M059J (cell line): Measurements from ENCODE around the gene ZNF675. TPM values are rescaled to one million over a fixed set of nuclear protein-coding genes. Genes with fewer than 3 reads are reported as not detected.
A peak's percentile ranks its signal among the peaks of the same experiment; 100 is the strongest.
"Not testable (repeated sequence)": the region's sequence is repeated elsewhere in the genome, so short reads cannot be mapped to it uniquely, and the experiment has no call there.

Experiments
- DNase-seq: peaks from one replicate; pipeline ENCODE4 v3.0.0-alpha.2; 2012; ENCODE audit warnings: low read depth
- total RNA-seq: library from RNA; depleted of rRNA; stranded (reverse); fragments of >200 nt; shearing (Covaris generic); gene quantifications from 2 replicates; pipeline ENCODE4 v1.2.3, GENCODE V29; 2014; rRNA removed

Gene ZNF675
- 17.0 and 25.3 TPM in 2 replicates for total RNA-seq

DNA sequence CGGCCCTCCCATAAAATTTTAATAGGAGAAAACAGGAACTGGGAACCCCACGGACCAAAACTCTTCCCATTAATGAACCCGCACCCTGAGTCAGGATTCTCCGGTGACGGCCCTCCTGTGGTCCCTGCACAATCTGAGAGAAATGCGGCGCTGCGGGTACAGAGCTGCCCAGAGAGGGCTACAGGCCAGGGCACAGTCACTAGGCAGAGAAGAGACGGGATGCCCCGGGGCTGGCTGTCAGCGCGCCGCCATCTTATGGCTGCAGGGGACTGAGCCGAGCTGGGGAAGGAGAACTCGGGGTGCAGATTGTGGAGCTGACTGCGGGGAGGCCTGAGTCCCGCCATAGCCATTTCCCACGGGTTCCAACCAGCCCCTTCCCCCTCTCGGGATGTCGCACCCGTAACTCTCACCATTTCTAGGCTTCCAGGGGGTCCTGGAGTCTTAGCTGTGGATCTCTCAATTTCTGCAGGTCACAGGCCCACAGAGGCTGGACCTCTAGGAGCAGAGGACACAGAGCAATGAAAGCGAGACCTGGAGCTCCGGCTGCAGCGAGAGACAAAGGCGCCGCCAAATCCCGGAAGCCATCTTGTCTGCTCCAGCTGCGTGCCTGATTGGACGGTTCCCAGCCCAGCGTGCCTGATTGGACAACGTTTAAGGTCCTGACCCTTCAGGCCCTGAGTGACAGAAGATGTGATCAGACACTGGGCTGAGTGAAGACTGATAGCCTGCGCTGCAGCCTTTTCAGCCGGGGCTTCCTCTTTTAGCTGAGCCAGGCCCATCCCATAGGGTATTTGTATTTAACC is at the start of gene ZNF675:
ZNF675 (minus strand) TSS at position 592 of the 803 bp plus-strand sequence; CDS start at position 413, 179 bp downstream.
- peak; percentile 95 for DNase-seq

DNA sequence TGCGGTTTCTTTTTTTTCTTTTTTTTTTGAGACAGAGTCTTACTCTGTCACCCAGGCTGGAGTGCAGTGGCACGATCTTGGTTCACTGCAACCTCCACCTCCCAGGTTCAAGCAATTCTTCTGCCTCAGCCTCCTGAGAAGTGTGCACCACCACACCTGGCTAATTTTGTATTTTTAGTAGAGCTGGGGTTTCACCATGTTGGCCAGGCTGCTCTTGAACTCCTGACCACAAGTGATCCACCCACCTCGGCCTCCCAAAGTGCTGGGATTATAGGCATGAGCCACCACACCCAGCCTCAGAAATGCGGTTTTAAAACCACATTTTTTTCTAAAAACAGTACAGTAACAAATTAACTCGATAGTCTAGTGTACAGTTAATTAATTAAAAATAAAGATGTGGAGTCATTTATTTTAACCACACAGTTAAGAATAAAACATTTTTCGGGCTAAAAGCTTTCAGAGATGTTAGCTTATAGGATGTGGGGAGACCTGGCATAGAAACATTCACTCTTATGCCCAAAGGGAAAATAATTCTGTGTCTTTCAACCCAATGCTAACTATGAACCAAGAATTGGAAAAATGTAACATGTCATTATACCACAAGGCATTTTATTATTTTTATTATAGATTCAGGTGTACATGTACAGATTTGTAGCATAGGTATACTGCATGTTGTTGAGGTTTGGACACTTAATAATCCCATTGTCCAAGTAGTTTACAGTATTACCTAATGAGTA is 43.9 kb upstream of the ZNF675 start:
- peak; percentile 60 for DNase-seq

DNA sequence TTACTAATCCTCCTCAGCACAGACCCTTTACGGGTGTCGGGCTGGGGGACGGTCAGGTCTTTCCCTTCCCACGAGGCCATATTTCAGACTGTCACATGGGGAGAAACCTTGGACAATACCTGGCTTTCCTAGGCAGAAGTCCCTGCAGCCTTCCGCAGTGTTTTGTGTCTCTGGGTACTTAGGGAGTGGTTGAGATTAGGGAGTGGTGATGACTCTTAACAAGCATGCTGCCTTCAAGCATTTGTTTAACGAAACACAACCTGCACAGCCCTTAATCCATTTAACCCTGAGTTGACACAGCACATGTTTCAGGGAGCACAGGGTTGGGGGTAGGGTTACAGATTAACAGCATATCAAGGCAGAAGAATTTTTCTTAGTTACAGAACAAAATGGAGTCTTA is 37.1 kb upstream of the ZNF675 start:
- DNase-seq = not testable (repeated sequence)

DNA sequence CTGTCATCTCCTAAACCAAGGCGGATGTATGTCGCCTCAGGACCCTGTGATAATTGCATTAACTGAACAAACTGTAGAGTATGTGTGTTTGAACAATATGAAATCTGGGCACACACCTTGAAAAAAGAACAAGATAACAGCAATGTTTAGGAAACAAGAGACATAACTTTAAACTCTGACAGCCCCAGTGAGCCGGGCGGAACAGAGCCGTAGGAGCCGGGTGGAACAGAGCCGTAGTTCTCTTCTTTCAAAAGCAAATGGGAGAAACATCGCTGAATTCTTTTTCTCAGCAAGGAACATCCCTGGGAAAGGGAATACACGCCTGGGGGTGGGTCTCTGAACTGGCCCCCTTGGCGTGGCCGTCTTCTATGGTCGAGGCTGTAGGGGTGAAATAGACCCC is 31.8 kb upstream of the ZNF675 start:
- DNase-seq = no peak

DNA sequence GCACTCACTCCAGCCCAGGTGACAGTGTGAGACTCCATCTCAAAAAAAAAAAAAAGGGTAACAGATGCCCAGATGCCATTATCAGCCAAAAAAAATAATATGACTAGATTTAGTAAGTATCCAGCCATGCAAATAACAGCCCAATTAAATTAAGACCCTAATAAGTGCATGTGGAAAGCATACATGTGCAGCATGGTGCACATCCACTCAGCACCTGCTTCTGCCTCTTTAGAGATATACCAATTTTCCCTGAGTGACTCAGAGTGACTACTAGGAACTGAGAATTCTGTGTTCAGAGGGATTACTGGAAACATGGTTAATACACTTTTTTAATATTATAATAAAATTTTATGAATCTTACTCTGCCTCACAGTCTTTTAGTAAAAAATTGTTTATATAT is 29.8 kb upstream of the ZNF675 start:
- no peak for DNase-seq

DNA sequence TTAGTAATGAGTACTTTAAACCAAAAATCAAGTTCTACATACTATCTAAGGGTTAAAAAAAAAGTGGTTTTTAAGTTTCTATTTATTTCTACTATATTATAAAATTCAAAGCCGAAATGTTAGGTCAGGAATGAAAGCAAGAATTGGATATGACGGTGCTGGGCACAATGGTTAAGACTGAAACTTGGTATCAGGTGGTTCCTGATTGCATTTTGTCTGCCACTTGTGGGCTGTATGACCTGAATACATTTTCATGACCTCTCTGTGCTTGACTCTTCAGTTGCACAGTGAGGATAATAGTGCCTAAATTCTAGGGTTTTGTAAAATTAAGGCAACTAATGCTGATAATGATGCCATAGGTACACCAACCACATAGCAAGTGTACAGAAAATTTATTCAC is 22.3 kb upstream of the ZNF675 start:
- DNase-seq = no peak

DNA sequence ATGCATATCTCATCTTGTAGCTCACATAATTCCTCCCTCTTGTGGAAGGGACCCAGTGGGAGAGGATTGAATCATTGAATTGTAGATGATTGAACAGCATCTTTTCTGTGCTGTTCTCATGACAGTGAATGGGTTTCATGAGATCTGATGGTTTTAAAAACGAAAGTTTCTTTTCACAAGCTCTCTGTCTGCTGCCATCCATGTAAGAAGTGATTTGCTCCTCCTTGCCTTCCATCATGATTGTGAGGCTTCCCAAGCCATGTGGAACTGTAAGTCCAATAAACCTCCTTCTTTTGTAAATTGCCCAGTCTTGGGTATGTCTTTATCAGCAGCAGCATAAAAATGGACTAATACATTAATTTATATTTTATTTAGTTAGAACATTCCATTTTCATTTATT is 19.6 kb upstream of the ZNF675 start:
- DNase-seq = no peak

DNA sequence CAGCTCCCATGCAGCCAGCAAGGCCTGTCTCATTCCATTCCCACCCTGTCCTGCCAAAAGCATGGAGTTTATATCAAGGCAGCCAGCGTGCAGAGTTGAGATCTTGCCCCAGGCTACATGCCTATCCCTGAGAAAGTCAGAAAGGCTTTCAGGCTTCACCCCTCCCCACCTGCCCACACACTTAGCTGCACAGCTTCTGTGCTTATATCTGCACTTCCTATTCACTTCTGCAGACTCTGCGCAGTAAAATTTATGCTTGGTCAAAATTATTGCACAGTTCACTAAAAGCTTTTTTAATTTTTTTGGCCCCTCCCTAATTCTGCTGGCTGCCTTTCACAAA is 12.5 kb upstream of the ZNF675 start:
- DNase-seq = peak; percentile 90

DNA sequence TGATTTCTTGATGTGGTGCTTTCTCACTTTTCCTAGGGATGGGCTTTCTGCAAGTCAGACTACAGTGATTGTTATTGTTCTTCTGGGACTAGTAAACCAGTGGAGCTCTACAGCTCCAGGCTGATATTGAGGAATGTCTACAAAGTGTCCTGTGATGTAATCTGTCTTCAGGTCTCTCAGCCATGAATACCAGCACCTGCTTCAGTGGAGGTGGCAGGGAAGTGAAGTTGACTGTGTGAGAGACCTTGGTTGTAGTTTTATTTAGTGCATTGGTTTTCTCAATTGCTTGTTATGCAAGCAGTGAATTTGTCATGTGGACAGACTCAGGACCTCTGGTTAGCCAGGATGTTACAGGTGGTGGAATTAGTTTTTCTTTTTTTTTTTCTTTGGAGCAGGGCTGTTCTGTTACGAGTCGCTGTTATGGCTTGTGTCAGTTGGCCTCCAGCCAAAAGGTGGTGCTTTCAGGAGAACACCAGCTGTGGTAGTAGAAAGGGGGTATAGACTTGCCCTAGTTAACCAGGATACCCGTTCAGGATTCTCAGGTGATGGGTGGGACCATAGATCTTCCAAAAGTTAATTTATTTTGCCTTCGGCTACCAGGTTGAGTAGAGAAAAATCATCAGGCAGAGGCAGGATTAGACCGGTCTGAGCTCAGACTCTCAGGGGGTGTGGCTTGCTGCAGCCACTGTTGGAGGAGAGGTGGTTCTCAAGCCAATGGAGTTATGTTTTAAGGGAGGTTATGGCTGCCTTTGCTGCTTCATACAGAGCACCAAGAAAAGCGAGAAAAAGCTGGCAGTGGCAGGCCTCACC is 11.9 kb upstream of the ZNF675 start:
- peak; percentile 60 for DNase-seq

DNA sequence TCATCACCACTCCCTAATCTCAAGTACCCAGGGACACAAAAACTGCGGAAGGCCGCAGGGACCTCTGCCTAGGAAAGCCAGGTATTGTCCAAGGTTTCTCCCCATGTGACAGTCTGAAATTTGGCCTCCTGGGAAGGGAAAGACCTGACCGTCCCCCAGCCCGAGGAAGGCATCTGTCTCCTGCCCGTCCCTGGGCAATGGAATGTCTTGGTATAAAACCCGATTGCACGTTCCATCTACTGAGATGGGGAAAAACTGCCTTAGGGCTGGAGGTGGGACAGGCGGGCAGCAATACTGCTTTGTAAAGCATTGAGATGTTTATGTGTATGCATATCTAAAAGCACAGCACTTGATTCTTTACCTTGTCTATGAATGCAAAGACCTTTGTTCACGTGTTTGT is 5.9 kb upstream of the ZNF675 start:
- not testable (repeated sequence) for DNase-seq

DNA sequence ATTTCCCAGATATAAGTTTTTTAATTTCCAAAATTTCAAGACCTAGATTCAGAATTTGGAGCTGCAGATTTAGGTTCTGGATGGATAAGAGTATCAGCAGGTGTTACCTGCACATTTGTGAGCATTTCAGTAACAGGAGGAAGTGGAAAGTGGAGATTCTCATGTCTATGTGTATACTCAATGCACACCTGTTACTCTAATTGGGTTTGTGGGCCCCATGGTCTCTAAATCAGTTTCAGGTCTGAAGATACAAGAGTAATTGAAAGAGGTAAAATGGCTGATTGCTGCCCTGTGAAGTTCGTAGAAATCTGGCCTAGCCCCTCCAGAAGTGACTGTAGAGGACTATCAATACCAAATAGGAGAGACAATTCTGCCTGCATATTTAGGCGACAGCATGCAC is 13.9 kb downstream of the ZNF675 start:
- no peak for DNase-seq

DNA sequence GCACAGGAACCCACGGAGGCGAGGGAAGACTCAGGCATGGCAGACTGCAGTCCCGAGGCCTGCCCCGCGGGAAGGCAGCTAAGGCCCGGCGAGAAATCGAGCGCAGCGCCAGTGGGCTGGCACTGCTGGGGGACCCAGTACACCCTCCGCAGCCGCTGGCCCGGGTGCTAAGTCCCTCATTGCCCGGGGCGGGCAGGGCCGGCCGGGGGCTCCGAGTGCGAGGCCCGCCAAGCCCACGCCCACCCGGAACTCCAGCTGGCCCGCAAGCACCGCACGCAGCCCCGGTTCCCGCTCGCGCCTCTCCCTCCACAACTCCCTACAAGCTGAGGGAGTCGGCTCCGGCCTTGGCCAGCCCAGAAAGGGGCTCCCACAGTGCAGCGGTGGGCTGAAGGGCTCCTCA is 18.4 kb downstream of the ZNF675 start:
- not testable (repeated sequence) for DNase-seq

DNA sequence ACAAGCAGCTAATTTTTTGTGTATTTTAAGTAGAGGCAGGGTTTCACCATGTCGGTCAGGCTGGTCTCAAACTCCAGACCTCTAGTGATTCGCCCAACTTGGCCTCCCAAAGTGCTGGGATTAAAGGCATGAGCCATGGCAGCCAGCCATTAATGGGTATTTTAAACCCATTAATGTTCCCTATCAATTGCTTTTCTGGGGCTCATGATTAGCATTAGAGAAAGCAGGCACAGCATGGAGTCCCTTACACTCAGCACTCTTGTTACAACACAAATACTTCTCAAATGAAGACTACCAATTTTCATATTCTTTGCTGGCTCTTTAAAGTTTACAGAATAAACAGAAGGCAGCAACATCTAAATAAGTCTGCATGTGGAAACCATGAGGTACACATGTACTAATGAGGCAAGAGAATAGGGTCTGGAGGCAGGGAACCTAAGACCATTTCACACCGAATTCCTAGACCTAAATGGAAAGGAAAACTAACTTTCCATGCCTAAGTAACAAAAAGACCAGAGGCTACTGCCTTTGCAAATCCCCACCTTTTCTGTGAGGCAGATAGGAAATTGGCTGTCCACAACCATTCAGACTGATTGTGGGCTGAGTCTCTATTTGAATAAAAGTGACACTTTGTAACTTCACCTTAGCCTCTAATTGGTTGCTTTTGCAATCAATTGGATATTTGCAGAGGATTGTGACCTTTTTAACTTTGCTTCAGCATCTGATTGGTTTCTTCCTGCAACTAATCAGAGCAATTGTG is 21.2 kb downstream of the ZNF675 start:
- no peak for DNase-seq

DNA sequence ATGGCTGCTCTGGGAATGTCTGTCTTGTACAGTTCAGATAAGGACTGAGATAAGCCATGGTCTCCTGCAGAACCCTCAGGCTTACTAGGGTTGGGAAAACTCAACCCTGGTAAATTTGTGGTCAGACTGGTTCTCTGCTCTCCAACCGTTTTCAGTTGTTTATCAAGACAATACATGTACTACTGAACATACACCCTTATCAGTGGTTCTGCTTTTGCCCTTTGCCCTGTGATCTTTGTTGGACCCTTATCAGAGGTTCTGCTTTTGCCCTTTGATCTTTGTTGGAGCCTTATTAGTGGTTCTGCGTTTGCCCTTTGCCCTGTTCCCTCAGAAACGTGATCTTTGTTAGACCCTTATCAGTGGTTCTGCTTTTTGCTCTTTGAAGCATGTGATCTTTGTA is 37.2 kb downstream of the ZNF675 start:
- peak; percentile 44 for DNase-seq

Other genes with a start within 250 kb of the ZNF675 start
- gene ZNF681, start 71.7 kb upstream of the ZNF675 start, total RNA-seq = 1.1 and 3.1 TPM in 2 replicates
- 8.2 and 12.1 TPM in 2 replicates for gene ZNF726, start 227.7 kb upstream of the ZNF675 start, total RNA-seq